Cardiac muscle cell (in vitro differentiated cells and primary cell): ENCODE data around the gene RNF146. TPM values are rescaled to one million over a fixed set of nuclear protein-coding genes. Genes with fewer than 3 reads are reported as not detected.
"Not testable (repeated sequence)": the region's sequence is repeated elsewhere in the genome, so short reads cannot be mapped to it uniquely, and the experiment has no call there.

Experiments used
- DNase-seq, 2 donors: peaks; one replicate each; pipeline versions ENCODE4 v3.0.0 to v3.0.0-alpha.2; 2010 to 2017; ENCODE audit warnings: low read depth in 1 of 2, low spot score in 1 of 2
- H3K27ac ChIP-seq: fragments of 200-600 bp; sonication (generic); 2 replicates; pipeline ENCODE4 v1.5.1; 2016
- H3K27me3 ChIP-seq: fragments of 200-600 bp; sonication (generic); 2 replicates; pipeline ENCODE4 v1.6.0; 2016; ENCODE audit warnings: control low read depth
- H3K36me3 ChIP-seq: fragments of 200-600 bp; sonication (generic); 2 replicates; pipeline ENCODE4 v1.5.1; 2016; ENCODE audit warnings: control low read depth
- H3K4me1 ChIP-seq: fragments of 200-600 bp; sonication (generic); 2 replicates; pipeline ENCODE4 v1.8.1; 2017; ENCODE audit warnings: low read depth, mild to moderate bottlenecking, mixed run types
- H3K4me3 ChIP-seq: fragments of 200-600 bp; sonication (generic); 2 replicates; pipeline ENCODE4 v1.5.1; 2016; ENCODE audit warnings: mild to moderate bottlenecking
- H3K9me3 ChIP-seq: fragments of 200-600 bp; sonication (generic); 2 replicates; pipeline ENCODE4 v1.5.1; 2017; ENCODE audit warnings: low read depth, mild to moderate bottlenecking, control low read depth
- polyA plus RNA-seq: library from polyadenylated mRNA; unstranded; fragments of >200 nt; fragmentation: Nextera tagmentation; extraction: Ambion mirVana; gene quantifications from 2 replicates; pipeline ENCODE4 v1.2.1, GENCODE V29; 2016
- total RNA-seq: library from RNA; depleted of rRNA; stranded (reverse); fragments of >200 nt; gene quantifications from 2 replicates; pipeline ENCODE4 v1.2.3, GENCODE V29; 2016
- TF ChIP-seq, protein P1 (sequence below): IDR thresholded peaks from 2 replicates; pipeline ENCODE4 v1.5.1; 2012; ENCODE audit warnings: low read depth, mild to moderate bottlenecking, low read length

Gene RNF146
- total and polyA plus RNA-seq, 2 experiments from 2014 or later, result 47.8 to 86.0 TPM

DNA sequence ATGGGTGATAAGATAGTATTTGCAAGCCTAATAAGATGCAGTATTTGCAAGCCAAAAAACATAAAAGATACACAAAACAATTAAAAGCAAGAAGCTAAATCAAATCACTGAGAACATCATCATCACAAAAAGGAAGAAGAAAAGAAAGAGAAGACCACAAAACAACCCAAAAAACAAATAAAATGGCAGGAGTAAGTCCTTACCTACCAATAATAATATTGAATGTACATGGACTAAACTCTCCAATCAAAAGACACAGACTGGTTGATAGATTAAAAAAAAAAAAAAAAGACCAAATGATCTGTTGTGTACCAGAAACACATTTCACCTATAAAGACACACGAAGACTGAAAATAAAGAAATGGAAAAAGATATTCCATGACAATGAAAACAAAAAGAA is 39.1 kb downstream of the RNF146 start:
- Histone ChIP-seq H3K27ac (no peak overlapping the region), H3K9me3 (no peaks in the 10 kb centered on the region), H3K4me3 (no peak overlapping the region), H3K4me1 (no peaks in the 10 kb centered on the region), H3K36me3 (no peaks in the 10 kb centered on the region), H3K27me3 (no peaks in the 10 kb centered on the region)
- no peak for DNase-seq
- TF ChIP-seq, protein P1, sequence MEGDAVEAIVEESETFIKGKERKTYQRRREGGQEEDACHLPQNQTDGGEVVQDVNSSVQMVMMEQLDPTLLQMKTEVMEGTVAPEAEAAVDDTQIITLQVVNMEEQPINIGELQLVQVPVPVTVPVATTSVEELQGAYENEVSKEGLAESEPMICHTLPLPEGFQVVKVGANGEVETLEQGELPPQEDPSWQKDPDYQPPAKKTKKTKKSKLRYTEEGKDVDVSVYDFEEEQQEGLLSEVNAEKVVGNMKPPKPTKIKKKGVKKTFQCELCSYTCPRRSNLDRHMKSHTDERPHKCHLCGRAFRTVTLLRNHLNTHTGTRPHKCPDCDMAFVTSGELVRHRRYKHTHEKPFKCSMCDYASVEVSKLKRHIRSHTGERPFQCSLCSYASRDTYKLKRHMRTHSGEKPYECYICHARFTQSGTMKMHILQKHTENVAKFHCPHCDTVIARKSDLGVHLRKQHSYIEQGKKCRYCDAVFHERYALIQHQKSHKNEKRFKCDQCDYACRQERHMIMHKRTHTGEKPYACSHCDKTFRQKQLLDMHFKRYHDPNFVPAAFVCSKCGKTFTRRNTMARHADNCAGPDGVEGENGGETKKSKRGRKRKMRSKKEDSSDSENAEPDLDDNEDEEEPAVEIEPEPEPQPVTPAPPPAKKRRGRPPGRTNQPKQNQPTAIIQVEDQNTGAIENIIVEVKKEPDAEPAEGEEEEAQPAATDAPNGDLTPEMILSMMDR, result no peak

DNA sequence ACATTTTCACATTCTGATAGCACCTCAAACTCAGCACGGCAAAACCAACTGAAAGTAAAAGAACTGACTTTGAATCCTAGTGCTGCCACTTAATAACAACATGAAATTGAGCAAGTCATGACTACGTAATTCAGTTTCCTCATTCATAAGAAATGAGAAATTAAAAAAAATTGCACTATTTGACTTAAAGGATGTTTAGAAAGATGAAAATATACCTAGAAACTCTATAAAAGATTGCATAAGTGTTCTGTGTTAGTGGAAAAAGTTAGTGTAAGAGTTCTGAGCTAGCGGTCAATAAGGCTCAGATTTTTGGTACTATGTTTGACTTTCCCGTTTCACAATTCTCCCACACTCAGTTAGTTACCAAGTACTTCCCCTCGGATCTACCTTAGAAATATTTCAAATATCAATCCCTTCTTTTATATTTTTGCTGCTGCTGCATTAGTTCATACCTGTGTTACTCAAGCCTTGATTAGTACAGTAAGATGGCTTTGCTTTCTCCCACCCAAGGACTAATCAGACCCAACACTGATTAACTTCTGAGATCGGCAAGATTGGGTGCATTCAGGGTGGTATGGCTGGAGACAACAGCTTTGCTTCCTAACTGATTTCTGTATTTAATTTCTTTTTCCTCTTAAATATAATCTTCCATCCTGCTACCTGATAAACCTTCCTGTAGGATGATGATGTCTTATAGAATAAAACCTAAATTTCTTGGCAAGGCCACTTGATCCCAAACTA is 50.9 kb downstream of the RNF146 start:
- TF ChIP-seq, protein P1, result no peak
- H3K27ac ChIP-seq, result no peak overlapping the region
- H3K4me1 ChIP-seq, result no peaks in the 10 kb centered on the region
- no peaks in the 10 kb centered on the region for H3K9me3 ChIP-seq
- no peaks in the 10 kb centered on the region for H3K27me3 ChIP-seq
- peaks cover 21% of the 10 kb centered on the region for H3K36me3 ChIP-seq
- DNase-seq, result no peak
- H3K4me3 ChIP-seq, result no peak overlapping the region

DNA sequence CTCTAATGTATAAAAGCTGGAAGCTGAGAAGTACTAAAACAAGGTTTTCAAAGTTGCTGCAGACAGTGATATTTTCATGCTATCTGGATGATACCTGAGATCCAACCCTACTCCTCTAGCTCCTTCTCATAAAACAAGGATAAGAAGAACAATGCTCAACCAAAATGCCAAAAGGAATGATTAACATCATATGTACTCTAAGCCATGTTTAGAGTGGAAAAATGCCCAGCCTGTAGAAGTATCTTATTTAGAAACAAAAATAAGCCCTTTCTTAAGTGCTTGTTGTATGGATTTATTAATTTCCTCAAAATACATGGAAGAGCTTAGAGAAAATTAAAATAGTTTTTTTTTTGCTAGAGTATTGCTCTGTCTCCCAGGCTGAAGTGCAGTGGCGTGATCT is 53.0 kb downstream of the RNF146 start:
- Histone ChIP-seq H3K36me3 (peaks cover 16% of the 10 kb centered on the region), H3K27me3 (no peaks in the 10 kb centered on the region), H3K4me3 (no peak overlapping the region), H3K27ac (no peak overlapping the region), H3K4me1 (peaks cover 1% of the 10 kb centered on the region), H3K9me3 (no peaks in the 10 kb centered on the region)
- TF ChIP-seq, protein P1, result no peak
- no peak for DNase-seq

DNA sequence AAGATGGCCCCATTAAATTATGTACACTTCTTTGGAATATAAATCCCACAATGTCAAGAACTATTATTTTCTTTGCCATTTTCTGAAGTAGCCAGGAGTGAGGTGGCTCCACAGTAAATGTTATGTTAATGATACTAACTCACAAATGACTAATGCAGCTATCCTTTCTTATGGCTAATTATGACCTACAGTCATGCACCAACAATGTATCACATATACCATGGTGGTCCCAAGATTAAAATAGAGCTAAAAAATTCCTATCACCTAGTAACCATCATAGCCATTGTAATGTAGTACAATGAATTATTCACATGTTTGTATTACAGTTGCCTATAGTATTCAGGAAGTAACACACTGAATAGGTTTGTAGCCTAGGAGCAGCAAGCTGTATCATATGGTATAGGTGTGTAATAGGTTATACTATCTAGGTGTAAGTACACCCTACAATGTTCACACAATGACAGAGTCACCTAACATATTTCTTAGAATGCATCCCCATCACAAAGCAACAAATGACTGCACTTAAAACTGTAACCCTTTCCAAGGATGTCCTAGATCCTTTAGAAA is 61.5 kb downstream of the RNF146 start:
- H3K9me3 ChIP-seq, result no peaks in the 10 kb centered on the region
- H3K27ac ChIP-seq, result no peak overlapping the region
- TF ChIP-seq, protein P1, result no peak
- H3K36me3 ChIP-seq, result peaks cover 25% of the 10 kb centered on the region
- H3K4me3 ChIP-seq, result no peak overlapping the region
- no peak for DNase-seq
- peaks cover 5% of the 10 kb centered on the region for H3K4me1 ChIP-seq
- H3K27me3 ChIP-seq, result no peaks in the 10 kb centered on the region

DNA sequence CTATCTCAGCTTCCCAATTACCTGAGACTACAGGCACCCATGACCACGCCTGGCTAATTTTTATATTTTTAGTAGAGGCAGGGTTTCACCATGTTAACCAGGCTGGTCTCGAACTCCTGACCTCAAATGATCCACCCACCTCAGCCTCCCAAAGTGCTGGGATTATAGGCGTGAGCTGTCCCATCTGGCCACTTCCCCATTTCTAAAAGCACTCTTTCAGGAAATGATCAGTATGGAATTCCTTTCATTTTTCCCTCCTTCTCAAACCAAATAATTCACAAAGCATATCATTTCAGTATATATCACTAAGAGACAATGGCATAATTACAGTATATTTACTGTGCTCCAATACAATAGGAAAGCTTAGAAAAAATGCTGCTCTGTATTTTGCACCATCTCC is 64.6 kb downstream of the RNF146 start:
- not testable (repeated sequence) for H3K27ac ChIP-seq, H3K4me1 ChIP-seq, H3K4me3 ChIP-seq, H3K9me3 ChIP-seq, DNase-seq, H3K27me3 ChIP-seq
- H3K36me3 ChIP-seq, result peaks cover 18% of the 10 kb centered on the region

DNA sequence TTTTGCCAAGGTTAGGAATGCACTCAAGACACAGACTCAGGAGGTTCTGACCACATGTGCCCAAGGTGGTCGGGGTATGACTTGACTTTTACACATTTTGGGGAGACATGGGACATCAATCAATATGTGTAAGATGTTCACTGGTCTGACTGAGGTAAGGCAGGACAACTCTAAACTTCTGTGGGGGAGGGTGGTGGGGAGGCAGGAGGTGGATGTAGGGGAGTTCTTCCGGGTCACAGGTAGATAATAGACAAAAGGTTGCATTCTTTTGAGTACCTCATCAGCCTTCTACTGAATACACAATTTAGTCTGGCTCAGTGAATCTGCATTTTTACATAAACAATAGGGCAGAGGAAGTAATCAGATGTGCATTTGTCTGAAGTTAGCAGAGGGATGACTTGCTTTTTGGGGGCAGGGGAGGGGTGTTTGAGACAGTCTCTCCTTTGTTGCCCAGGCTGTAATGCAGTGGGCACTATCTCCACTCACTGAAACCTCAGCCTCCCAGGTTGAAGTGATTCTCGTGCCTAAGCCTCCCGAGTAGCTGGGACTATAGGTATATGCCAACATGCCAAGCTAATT is 65.8 kb downstream of the RNF146 start:
- no peak overlapping the region for H3K27ac ChIP-seq
- no peak overlapping the region for H3K4me3 ChIP-seq
- TF ChIP-seq, protein P1, result no peak
- DNase-seq, result no peak
- H3K36me3 ChIP-seq, result peaks cover 11% of the 10 kb centered on the region
- H3K4me1 ChIP-seq, result peaks cover 7% of the 10 kb centered on the region
- H3K9me3 ChIP-seq, result no peaks in the 10 kb centered on the region
- H3K27me3 ChIP-seq, result no peaks in the 10 kb centered on the region
